Neural cell (in vitro differentiated cells): ENCODE data around the gene FBXL17. TPM values are rescaled to one million over a fixed set of nuclear protein-coding genes. Genes with fewer than 3 reads are reported as not detected.

Experiments
- H2AFZ ChIP-seq: fragments of 200-600, 300-800 bp; sonication (generic), shearing (Covaris generic); 2 replicates; pipeline ENCODE4 v1.6.0; 2014; ENCODE audit warnings: low read depth, mild to moderate bottlenecking, antibody characterized with exemption, low read length, moderate library complexity
- H3F3A ChIP-seq: fragments of 200-600 bp; shearing (Covaris generic); 2 replicates; pipeline ENCODE4 v1.6.1; 2016; ENCODE audit warnings: mild to moderate bottlenecking, moderate library complexity, mixed read lengths, antibody characterized with exemption, low read length; ENCODE audit not compliant: insufficient read depth, poor library complexity, severe bottlenecking
- H3K27ac ChIP-seq: fragments of 200-600, 300-800 bp; sonication (generic), shearing (Covaris generic); 2 replicates; pipeline ENCODE4 v1.5.1; 2014; ENCODE audit warnings: mild to moderate bottlenecking, low read length, moderate library complexity
- H3K27me3 ChIP-seq: fragments of 300-800, 200-600 bp; sonication (generic), shearing (Covaris generic); 2 replicates; pipeline ENCODE4 v1.6.0; 2014; ENCODE audit warnings: mild to moderate bottlenecking, low read depth, low read length, moderate library complexity; ENCODE audit not compliant: insufficient read depth
- H3K36me3 ChIP-seq: fragments of 300-800, 200-600 bp; sonication (generic), shearing (Covaris generic); 2 replicates; pipeline ENCODE4 v1.5.1; 2014; ENCODE audit warnings: mild to moderate bottlenecking, antibody characterized with exemption, low read length, moderate library complexity; ENCODE audit not compliant: insufficient read depth
- H3K4me2 ChIP-seq: fragments of 300-800, 200-600 bp; sonication (generic), shearing (Covaris generic); 2 replicates; pipeline ENCODE4 v1.6.0; 2014; ENCODE audit warnings: mild to moderate bottlenecking, low read length
- H3K4me3 ChIP-seq: fragments of 300-800, 200-600 bp; sonication (generic), shearing (Covaris generic); 2 replicates; pipeline ENCODE4 v1.5.1; 2014; ENCODE audit warnings: mild to moderate bottlenecking, low read length, moderate library complexity
- H3K79me2 ChIP-seq: fragments of 200-600 bp; shearing (Covaris generic); replicated peaks from 2 replicates; pipeline ENCODE4 v1.6.0; 2014; ENCODE audit warnings: mild to moderate bottlenecking, low read length, moderate library complexity; ENCODE audit not compliant: insufficient read depth
- H3K9ac ChIP-seq: fragments of 300-800, 200-600 bp; sonication (generic), shearing (Covaris generic); 2 replicates; pipeline ENCODE4 v1.6.1; 2016; ENCODE audit warnings: mild to moderate bottlenecking, low read length, mixed read lengths
- H3K9me2 ChIP-seq: fragments of 200-600 bp; shearing (Covaris generic); 2 replicates; pipeline ENCODE4 v1.6.1; 2016; ENCODE audit warnings: mild to moderate bottlenecking, low read length, mixed read lengths; ENCODE audit not compliant: insufficient read depth
- H3K9me3 ChIP-seq: fragments of 200-600, 300-800 bp; sonication (generic), shearing (Covaris generic); 2 replicates; pipeline ENCODE4 v1.6.1; 2016; ENCODE audit warnings: mild to moderate bottlenecking, mixed run types, low read length, moderate library complexity, mixed read lengths
- H4K20me1 ChIP-seq: fragments of 200-600 bp; shearing (Covaris generic); 2 replicates; pipeline ENCODE4 v1.6.1; 2016; ENCODE audit warnings: mild to moderate bottlenecking, mixed run types; ENCODE audit not compliant: insufficient read depth
- EP300 ChIP-seq: fragments of 450-650 bp; conservative IDR thresholded peaks from 2 replicates; pipeline ENCODE4 v1.6.1; 2014; ENCODE audit warnings: antibody characterized with exemption, mild to moderate bottlenecking, moderate library complexity; ENCODE audit not compliant: poor library complexity, severe bottlenecking
- EZH2 ChIP-seq: fragments of 200-600, 300-800 bp; shearing (Covaris generic), sonication (generic); IDR thresholded peaks from 2 replicates; pipeline ENCODE4 v1.6.1; 2014; ENCODE audit warnings: antibody characterized with exemption, low read length, borderline replicate concordance, mild to moderate bottlenecking; ENCODE audit not compliant: insufficient read depth, poor library complexity, severe bottlenecking
- MXI1 ChIP-seq: fragments of 450-650 bp; conservative IDR thresholded peaks from 2 replicates; pipeline ENCODE4 v1.6.1; 2014; ENCODE audit warnings: antibody characterized with exemption, mild to moderate bottlenecking; ENCODE audit not compliant: poor library complexity, severe bottlenecking
- POLR2AphosphoS5 ChIP-seq: IDR thresholded peaks from 2 replicates; pipeline ENCODE4 v1.6.1; 2012
- RAD21 ChIP-seq: fragments of 450-650 bp; conservative IDR thresholded peaks from 2 replicates; pipeline ENCODE4 v1.6.1; 2014; ENCODE audit warnings: antibody characterized with exemption, mild to moderate bottlenecking, moderate library complexity
- SMC3 ChIP-seq: fragments of 450-650 bp; conservative IDR thresholded peaks from 2 replicates; pipeline ENCODE4 v1.6.1; 2014; ENCODE audit warnings: antibody characterized with exemption, mild to moderate bottlenecking, moderate library complexity; ENCODE audit not compliant: poor library complexity
- TAF1 ChIP-seq: IDR thresholded peaks from 2 replicates; pipeline ENCODE4 v1.6.1; 2012; ENCODE audit warnings: low read depth
- polyA plus RNA-seq: library from polyadenylated mRNA; depleted of rRNA; stranded (reverse); fragments of >200 nt; gene quantifications from 2 replicates; pipeline ENCODE4 v1.2.3, GENCODE V29; 2014
- TF ChIP-seq, protein P1 (sequence below): fragments of 450-650 bp; IDR thresholded peaks from 2 replicates; pipeline ENCODE4 v1.5.1; 2014; ENCODE audit warnings: antibody characterized with exemption, mild to moderate bottlenecking, moderate library complexity; ENCODE audit not compliant: poor library complexity, severe bottlenecking
- TF ChIP-seq, protein P2 (sequence below): IDR thresholded peaks from 2 replicates; pipeline ENCODE4 v1.6.1; 2012; ENCODE audit warnings: borderline replicate concordance

Gene FBXL17
- polyA plus RNA-seq, 1 donor from 2014 or later, result 19.6 TPM

GRCh38 chr5:108212775-108213346 is 169.0 kb downstream of the FBXL17 start:
- TF ChIP-seq, protein P1, sequence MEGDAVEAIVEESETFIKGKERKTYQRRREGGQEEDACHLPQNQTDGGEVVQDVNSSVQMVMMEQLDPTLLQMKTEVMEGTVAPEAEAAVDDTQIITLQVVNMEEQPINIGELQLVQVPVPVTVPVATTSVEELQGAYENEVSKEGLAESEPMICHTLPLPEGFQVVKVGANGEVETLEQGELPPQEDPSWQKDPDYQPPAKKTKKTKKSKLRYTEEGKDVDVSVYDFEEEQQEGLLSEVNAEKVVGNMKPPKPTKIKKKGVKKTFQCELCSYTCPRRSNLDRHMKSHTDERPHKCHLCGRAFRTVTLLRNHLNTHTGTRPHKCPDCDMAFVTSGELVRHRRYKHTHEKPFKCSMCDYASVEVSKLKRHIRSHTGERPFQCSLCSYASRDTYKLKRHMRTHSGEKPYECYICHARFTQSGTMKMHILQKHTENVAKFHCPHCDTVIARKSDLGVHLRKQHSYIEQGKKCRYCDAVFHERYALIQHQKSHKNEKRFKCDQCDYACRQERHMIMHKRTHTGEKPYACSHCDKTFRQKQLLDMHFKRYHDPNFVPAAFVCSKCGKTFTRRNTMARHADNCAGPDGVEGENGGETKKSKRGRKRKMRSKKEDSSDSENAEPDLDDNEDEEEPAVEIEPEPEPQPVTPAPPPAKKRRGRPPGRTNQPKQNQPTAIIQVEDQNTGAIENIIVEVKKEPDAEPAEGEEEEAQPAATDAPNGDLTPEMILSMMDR, result no peak
- no peak for TF ChIP-seq POLR2AphosphoS5
- no peak for TF ChIP-seq MXI1
- TF ChIP-seq RAD21, result no peak
- TF ChIP-seq TAF1, result no peak
- no peak for TF ChIP-seq EP300
- TF ChIP-seq SMC3, result no peak
- TF ChIP-seq EZH2, result no peak
- TF ChIP-seq, protein P2, sequence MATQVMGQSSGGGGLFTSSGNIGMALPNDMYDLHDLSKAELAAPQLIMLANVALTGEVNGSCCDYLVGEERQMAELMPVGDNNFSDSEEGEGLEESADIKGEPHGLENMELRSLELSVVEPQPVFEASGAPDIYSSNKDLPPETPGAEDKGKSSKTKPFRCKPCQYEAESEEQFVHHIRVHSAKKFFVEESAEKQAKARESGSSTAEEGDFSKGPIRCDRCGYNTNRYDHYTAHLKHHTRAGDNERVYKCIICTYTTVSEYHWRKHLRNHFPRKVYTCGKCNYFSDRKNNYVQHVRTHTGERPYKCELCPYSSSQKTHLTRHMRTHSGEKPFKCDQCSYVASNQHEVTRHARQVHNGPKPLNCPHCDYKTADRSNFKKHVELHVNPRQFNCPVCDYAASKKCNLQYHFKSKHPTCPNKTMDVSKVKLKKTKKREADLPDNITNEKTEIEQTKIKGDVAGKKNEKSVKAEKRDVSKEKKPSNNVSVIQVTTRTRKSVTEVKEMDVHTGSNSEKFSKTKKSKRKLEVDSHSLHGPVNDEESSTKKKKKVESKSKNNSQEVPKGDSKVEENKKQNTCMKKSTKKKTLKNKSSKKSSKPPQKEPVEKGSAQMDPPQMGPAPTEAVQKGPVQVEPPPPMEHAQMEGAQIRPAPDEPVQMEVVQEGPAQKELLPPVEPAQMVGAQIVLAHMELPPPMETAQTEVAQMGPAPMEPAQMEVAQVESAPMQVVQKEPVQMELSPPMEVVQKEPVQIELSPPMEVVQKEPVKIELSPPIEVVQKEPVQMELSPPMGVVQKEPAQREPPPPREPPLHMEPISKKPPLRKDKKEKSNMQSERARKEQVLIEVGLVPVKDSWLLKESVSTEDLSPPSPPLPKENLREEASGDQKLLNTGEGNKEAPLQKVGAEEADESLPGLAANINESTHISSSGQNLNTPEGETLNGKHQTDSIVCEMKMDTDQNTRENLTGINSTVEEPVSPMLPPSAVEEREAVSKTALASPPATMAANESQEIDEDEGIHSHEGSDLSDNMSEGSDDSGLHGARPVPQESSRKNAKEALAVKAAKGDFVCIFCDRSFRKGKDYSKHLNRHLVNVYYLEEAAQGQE, result no peak
- Histone ChIP-seq H3K9me2 (no peaks in the 10 kb centered on the region), H3K27me3 (no peaks in the 10 kb centered on the region), H3F3A (no peaks in the 10 kb centered on the region), H3K27ac (no peak overlapping the region), H3K4me3 (no peak overlapping the region), H3K9me3 (peaks cover 4% of the 10 kb centered on the region), H3K79me2 (no peaks in the 10 kb centered on the region), H4K20me1 (no peaks in the 10 kb centered on the region), H3K36me3 (no peaks in the 10 kb centered on the region), H2AFZ (no peak overlapping the region), H3K9ac (no peak overlapping the region), H3K4me2 (no peak overlapping the region)

- Histone ChIP-seq H3K4me3 (no peak overlapping the region), H3K79me2 (no peaks in the 10 kb centered on the region), H3K36me3 (no peaks in the 10 kb centered on the region), H3K27ac (no peak overlapping the region), H3K9ac (no peak overlapping the region), H3F3A (no peaks in the 10 kb centered on the region), H3K27me3 (no peaks in the 10 kb centered on the region), H4K20me1 (no peaks in the 10 kb centered on the region), H3K9me2 (no peaks in the 10 kb centered on the region), H2AFZ (no peak overlapping the region), H3K4me2 (no peak overlapping the region), H3K9me3 (no peaks in the 10 kb centered on the region)
- TF ChIP-seq, protein P2, result no peak
Measured at GRCh38 chr5:108206707-108207106, 175.2 kb downstream of the FBXL17 start.
